Activated T-cell treated with anti-CD3 and anti-CD28 coated beads, Interleukin-2, amount 50 U/mL, for 72 hours (primary cell): ENCODE data around the gene WNT9B. TPM values are rescaled to one million over a fixed set of nuclear protein-coding genes. Genes with fewer than 3 reads are reported as not detected.

Experiments used
- ATAC-seq, 2 donors: fragments of 150-1000 bp; cut with Tn5 transposase; replicated peaks in 1 of 2; 2 replicates each; pipeline ENCODE4 v1.10.0; 2021; ENCODE audit warnings: moderate library complexity in 2 of 2, mild to moderate bottlenecking in 1 of 2
- DNase-seq, 2 donors: peaks; one replicate each; pipeline ENCODE4 v3.0.0; 2021 to 2022; ENCODE audit warnings: mixed read lengths in 1 of 2
- H3K27ac Mint-ChIP-seq: one replicate; pipeline ENCODE4 v1.8.0; 2022; ENCODE audit warnings: mild to moderate bottlenecking, moderate library complexity, mixed read lengths
- H3K27me3 Mint-ChIP-seq: one replicate; pipeline ENCODE4 v1.8.0; 2022; ENCODE audit warnings: low read depth, mixed read lengths
- H3K36me3 Mint-ChIP-seq, 2 donors: one replicate each; pipeline ENCODE4 v1.8.0; 2022; ENCODE audit warnings: mixed read lengths in 2 of 2, mild to moderate bottlenecking in 1 of 2; ENCODE audit not compliant: insufficient read depth in 2 of 2
- H3K4me1 Mint-ChIP-seq: one replicate; pipeline ENCODE4 v1.8.0; 2022; ENCODE audit warnings: low read depth, mixed read lengths
- H3K4me3 Mint-ChIP-seq, 2 donors: one replicate each; pipeline ENCODE4 v1.8.0; 2022; ENCODE audit warnings: mild to moderate bottlenecking in 2 of 2, mixed read lengths in 2 of 2, moderate library complexity in 2 of 2
- H3K9me3 Mint-ChIP-seq, 2 donors: one replicate each; pipeline ENCODE4 v1.8.0; 2022; ENCODE audit warnings: mixed read lengths in 2 of 2
- total RNA-seq, 2 donors: library from RNA; stranded (reverse); gene quantifications; one replicate each; pipeline ENCODE4 v1.2.3, GENCODE V29; 2022

The WNT9B gene
- total RNA-seq, 2 donors from 2014 or later = not detected

DNA sequence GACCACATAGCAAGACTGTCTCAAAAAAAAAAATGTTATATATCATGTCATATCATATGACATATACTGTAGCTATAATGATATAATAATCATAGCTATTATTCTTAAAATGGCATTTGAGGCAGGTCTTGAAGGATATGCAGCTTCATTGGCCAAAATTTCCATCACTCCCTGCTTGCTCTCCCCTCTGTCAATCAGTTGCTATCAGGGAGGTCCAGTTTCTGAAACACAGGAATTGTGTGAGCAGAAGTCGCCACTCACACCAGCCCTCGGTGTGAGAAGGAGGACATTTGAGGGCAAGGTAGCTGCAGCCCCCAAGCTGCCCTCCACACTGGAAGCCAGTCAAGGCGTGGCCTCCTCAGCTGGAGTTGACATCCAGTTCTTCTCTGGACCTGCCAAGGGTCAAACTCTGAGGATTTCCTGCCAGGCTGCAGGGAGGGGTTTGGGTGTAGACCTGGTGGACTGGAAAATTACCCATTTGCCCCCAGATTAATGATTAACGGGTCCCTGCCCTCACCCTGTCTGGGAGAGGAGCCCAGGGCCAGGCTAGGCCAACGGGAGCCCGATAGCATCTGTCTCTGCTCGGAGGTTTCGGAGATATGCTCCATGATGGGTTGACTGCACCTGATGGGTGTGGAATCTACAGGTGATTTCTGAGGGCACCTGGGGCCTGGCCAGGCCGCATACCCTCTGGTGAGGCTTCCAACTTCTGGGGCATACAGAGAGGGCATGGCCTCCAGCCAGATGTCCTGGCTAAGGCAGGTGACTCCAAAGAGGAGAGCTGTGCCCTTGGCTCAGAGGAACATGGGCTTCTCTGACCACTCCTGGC lies 18.8 kb downstream of the WNT9B start:
- Mint-ChIP-seq H3K27ac (no peak overlapping the region), H3K4me1 (no peaks in the 10 kb centered on the region), H3K27me3 (peaks cover 14% of the 10 kb centered on the region), H3K36me3 (no peaks in the 10 kb centered on the region), H3K9me3 (no peaks in the 10 kb centered on the region), H3K4me3 (no peak overlapping the region)
- DNase-seq = no peak
- ATAC-seq = no peak

DNA sequence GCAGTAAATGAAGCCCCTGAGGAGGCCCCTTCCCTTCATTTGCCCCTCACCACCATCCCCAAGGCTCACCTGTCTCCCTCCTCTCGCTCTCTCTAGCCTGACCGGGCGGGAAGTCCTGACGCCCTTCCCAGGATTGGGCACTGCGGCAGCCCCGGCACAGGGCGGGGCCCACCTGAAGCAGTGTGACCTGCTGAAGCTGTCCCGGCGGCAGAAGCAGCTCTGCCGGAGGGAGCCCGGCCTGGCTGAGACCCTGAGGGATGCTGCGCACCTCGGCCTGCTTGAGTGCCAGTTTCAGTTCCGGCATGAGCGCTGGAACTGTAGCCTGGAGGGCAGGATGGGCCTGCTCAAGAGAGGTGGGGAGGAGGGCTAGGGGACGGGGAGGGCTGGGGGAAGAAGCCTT lies 21.0 kb downstream of the WNT9B start:
- H3K4me1 Mint-ChIP-seq = no peaks in the 10 kb centered on the region
- H3K27me3 Mint-ChIP-seq = no peaks in the 10 kb centered on the region
- DNase-seq = no peak
- no peaks in the 10 kb centered on the region for H3K36me3 Mint-ChIP-seq
- ATAC-seq = no peak
- no peaks in the 10 kb centered on the region for H3K9me3 Mint-ChIP-seq
- no peak overlapping the region for H3K4me3 Mint-ChIP-seq
- no peak overlapping the region for H3K27ac Mint-ChIP-seq

DNA sequence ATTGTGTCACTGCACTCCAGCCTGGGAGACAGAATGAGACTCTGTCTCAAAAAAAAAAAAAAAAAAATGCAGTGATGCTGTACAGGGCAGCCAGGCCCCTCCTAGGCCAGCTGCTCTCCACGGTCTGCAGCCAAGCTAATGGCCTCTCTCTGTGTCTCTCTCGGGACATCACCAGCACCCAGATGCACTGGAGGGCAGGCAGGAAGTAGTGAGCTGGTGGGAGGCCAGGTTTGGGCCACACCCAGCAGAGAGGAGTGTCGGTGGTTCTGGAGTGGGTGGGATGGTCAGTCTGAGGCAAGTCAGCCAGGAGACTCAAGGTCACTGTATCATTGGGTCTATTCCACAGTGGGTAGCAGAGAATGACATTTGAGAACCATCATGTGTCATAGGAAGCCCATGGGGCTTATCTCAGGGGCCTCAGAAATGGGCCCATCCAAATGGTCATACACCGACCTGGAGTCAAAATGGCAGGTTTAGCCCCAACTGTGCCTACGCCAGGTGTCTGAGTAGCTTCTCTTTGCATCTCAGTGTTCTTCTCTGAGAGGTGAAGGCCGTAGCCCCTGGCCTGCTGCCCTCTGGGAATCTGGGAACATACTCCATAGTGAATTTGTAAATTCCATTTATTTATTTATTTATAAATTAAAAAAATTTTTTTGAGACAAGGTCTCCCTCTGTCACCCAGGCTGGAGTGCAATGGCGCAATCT lies 22.7 kb downstream of the WNT9B start:
- Mint-ChIP-seq H3K27me3 (no peaks in the 10 kb centered on the region), H3K27ac (no peak overlapping the region), H3K4me3 (no peak overlapping the region), H3K36me3 (no peaks in the 10 kb centered on the region), H3K4me1 (no peaks in the 10 kb centered on the region), H3K9me3 (no peaks in the 10 kb centered on the region)
- DNase-seq (no peak), ATAC-seq (no peak)

DNA sequence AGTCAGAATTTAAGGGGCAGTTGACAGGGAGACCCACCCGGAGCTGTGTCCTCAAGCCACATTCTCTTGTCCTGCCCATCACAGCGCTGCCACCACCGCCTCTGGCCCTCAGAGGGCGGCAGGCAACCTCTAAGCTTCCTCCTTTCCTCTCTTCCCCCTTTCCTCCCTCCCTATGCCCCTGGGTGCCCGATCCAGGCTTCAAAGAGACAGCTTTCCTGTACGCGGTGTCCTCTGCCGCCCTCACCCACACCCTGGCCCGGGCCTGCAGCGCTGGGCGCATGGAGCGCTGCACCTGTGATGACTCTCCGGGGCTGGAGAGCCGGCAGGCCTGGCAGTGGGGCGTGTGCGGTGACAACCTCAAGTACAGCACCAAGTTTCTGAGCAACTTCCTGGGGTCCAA lies 23.5 kb downstream of the WNT9B start:
- Mint-ChIP-seq H3K27me3 (no peaks in the 10 kb centered on the region), H3K4me1 (no peaks in the 10 kb centered on the region), H3K4me3 (no peak overlapping the region), H3K36me3 (no peaks in the 10 kb centered on the region), H3K27ac (no peak overlapping the region), H3K9me3 (no peaks in the 10 kb centered on the region)
- DNase-seq = no peak
- no peak for ATAC-seq

DNA sequence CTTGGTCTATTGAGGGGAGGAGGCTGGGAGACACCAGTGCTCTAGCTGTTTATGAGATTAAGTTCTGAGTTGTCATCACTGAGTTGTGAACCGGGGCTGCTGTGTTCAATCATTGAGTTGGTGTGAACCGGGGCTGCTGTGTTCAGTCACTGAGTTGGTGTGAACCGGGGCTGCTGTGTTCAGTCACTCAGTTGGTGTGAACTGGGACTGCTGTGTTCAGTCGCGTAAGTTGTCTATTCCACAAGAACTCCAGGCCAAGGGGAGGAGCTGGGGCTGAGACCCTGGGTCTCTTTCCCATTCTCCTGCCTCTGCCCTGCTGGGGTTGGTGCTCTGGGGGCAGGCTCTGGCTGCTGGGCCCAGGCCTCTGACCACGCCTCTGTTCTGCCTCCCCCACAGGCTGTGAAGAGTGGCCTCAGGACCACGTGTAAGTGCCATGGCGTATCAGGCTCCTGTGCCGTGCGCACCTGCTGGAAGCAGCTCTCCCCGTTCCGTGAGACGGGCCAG lies 24.5 kb downstream of the WNT9B start:
- ATAC-seq (no peak), DNase-seq (no peak)
- Mint-ChIP-seq H3K36me3 (no peaks in the 10 kb centered on the region), H3K27me3 (no peaks in the 10 kb centered on the region), H3K9me3 (no peaks in the 10 kb centered on the region), H3K4me1 (no peaks in the 10 kb centered on the region), H3K27ac (no peak overlapping the region), H3K4me3 (no peak overlapping the region)

DNA sequence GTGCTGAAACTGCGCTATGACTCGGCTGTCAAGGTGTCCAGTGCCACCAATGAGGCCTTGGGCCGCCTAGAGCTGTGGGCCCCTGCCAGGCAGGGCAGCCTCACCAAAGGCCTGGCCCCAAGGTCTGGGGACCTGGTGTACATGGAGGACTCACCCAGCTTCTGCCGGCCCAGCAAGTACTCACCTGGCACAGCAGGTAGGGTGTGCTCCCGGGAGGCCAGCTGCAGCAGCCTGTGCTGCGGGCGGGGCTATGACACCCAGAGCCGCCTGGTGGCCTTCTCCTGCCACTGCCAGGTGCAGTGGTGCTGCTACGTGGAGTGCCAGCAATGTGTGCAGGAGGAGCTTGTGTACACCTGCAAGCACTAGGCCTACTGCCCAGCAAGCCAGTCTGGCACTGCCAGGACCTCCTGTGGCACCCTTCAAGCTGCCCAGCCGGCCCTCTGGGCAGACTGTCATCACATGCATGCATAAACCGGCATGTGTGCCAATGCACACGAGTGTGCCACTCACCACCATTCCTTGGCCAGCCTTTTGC lies 25.0 kb downstream of the WNT9B start:
- Mint-ChIP-seq H3K27ac (no peak overlapping the region), H3K4me1 (no peaks in the 10 kb centered on the region), H3K36me3 (no peaks in the 10 kb centered on the region), H3K27me3 (no peaks in the 10 kb centered on the region), H3K9me3 (no peaks in the 10 kb centered on the region), H3K4me3 (no peak overlapping the region)
- ATAC-seq = no peak
- no peak for DNase-seq

DNA sequence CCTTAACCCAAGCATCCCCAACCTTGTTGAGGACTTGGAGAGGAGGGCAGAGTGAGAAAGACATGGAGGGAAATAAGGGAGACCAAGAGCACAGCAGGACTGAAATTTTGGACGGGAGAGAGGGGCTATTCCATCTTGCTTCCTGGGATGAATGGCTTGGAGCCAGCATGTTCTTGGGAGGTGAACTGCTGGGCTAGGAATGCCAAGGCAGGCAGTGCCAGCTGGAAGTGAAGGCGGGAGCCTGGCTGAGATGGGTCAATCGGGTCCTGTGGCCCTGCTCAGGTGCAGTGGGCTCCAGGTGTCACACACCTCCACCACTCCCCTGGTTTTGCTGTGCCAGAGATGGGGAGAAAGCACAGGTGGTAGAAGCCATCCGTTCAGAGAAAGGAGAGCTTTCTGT lies 25.5 kb downstream of the WNT9B start:
- ATAC-seq = no peak
- Mint-ChIP-seq H3K27me3 (no peaks in the 10 kb centered on the region), H3K36me3 (no peaks in the 10 kb centered on the region), H3K27ac (no peak overlapping the region), H3K9me3 (no peaks in the 10 kb centered on the region), H3K4me1 (no peaks in the 10 kb centered on the region), H3K4me3 (no peak overlapping the region)
- DNase-seq = no peak

DNA sequence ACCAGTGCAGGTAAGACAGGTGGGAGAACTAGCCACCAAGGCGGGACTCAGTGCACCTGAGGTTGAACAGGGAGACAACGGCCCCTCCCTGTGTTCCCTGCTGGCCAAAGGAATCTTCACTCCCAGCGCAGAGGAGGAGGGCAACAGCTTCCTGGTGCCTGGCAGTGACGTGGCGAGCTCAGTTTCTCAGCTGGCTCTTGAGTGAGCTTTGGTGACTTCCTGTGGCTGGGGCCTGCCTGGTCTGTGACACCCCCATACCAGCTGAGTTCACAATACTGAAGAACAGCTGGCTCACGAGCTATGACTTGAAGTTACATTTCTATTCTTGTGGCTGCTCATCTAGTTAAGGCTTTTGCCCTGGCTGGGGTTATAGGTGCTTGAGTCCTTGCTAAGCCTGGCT lies 26.1 kb downstream of the WNT9B start:
- Mint-ChIP-seq H3K27me3 (no peaks in the 10 kb centered on the region), H3K9me3 (no peaks in the 10 kb centered on the region), H3K4me1 (no peaks in the 10 kb centered on the region), H3K36me3 (no peaks in the 10 kb centered on the region), H3K4me3 (no peak overlapping the region), H3K27ac (no peak overlapping the region)
- ATAC-seq (peak in 1 of 2 donors; percentile 31), DNase-seq (peak in 1 of 2 donors; percentile 3)

DNA sequence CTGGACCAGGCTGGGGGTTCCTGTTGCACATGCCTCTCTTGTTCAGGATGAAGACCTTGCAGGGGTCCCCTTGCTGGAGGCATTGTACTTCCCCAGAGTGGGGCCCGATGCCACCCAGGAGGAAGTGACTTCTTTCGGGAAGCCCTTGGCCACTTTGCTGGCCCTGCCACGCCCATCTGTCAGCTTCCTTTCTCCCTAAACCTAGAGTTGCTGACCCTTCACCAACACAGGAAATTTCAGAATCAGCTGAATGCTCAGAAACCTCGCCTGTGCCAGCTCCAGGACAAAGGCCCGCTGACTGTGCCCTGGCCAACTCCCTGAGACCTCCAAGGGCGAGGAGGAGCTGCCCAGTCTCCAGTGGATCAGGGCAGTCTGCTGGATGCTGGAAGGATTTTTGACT lies 26.7 kb downstream of the WNT9B start:
- no peak for DNase-seq
- H3K4me3 Mint-ChIP-seq = no peak overlapping the region
- no peaks in the 10 kb centered on the region for H3K9me3 Mint-ChIP-seq
- no peaks in the 10 kb centered on the region for H3K27me3 Mint-ChIP-seq
- H3K4me1 Mint-ChIP-seq = no peaks in the 10 kb centered on the region
- no peak for ATAC-seq
- H3K27ac Mint-ChIP-seq = no peak overlapping the region
- H3K36me3 Mint-ChIP-seq = no peaks in the 10 kb centered on the region

DNA sequence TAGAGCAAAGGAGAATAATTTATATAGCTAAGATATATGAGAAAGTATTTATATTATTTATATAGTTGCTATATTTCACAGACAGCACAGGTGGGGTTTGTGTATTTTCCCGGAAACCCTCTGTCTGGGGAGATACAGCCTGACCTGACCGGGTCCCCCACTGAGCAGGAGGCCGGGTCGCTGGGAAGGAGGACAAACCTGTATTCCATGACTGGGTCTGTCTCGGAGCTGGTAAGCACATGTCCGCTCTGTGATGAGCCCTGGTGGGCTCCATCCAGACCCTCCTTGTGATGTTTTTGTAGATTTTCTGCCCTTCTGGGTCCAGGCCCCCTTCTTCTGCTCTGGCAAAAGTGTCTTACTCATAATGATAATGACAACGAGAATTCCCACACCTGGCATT lies 27.7 kb downstream of the WNT9B start:
- Mint-ChIP-seq H3K4me3 (no peak overlapping the region), H3K36me3 (no peaks in the 10 kb centered on the region), H3K27me3 (no peaks in the 10 kb centered on the region), H3K4me1 (no peaks in the 10 kb centered on the region), H3K9me3 (no peaks in the 10 kb centered on the region), H3K27ac (no peak overlapping the region)
- DNase-seq (no peak), ATAC-seq (no peak)

DNA sequence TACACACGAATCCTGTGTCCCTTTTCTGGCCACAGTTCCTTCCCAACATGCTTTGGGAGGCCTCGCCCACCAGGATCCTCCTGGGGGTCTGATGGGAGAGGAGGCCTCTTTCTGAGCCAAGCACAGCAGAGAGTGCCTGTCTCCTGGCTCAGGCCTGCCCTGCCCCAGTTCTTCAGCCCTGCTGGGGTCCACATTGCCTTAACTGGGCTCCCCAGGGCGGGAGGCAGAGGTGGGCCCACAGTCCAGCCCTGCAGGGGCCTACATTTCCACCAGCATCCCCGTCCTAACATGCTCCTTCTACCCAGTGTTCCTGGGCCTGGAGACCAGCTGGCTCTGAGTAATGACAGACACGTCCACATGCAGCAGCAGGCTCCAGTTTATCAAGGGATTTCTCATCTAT lies 29.6 kb downstream of the WNT9B start:
- Mint-ChIP-seq H3K4me3 (no peak overlapping the region), H3K36me3 (no peaks in the 10 kb centered on the region), H3K4me1 (no peaks in the 10 kb centered on the region), H3K9me3 (no peaks in the 10 kb centered on the region), H3K27me3 (no peaks in the 10 kb centered on the region), H3K27ac (no peak overlapping the region)
- DNase-seq (no peak), ATAC-seq (no peak)

DNA sequence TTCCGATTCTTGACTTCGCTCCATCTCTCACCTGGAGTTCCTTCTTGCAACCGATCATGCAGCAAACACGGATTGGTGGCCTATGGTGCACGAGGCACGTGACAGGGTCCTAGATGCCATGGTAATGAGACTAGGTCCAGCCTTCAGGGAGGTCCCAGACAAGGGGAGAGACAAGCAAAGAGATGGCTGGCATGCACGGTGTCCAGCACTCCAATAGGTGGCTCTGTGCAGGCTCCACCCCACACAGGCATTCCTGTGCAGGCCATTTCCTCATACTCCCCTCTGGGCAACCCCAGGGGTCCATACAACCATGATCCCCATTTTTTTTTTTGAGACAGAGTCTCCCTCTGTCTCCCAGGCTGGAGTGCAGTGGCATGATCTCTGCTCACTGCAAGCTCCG lies 31.3 kb downstream of the WNT9B start:
- H3K4me1 Mint-ChIP-seq = no peaks in the 10 kb centered on the region
- no peaks in the 10 kb centered on the region for H3K27me3 Mint-ChIP-seq
- ATAC-seq (no peak), DNase-seq (no peak)
- no peak overlapping the region for H3K4me3 Mint-ChIP-seq
- no peaks in the 10 kb centered on the region for H3K9me3 Mint-ChIP-seq
- no peaks in the 10 kb centered on the region for H3K36me3 Mint-ChIP-seq
- no peak overlapping the region for H3K27ac Mint-ChIP-seq

DNA sequence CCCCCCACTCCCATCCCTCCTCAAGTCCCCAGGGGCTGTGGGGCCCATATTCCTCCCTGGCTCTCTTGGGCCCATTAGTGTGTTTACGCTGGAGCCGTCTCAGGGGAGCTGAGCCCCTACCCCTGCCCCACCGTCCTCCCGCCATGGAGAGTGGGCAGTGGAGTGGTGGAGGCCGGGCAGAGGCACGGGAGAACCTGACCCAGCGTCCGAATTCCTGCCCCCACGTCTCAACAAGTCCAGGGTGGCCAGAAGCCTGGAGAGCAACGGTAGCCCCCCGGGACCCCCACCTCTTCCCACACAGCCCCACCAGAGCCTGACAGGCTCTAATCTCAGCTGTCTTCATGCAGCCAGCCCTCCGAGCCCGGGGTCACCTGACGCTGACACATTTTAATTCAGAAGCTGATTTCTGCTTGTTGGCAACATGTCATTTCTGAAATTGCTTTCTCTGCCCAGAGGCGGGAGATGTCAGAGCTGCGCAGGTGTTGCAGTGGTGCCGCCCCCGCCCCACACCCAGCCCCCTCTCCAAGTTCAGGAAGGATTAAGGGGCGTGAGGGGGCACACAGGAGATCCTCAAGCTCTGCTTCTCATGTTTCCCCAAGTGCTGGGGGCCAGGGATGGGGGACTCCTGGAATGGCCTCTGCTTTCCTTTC lies 32.6 kb downstream of the WNT9B start:
- Mint-ChIP-seq H3K36me3 (no peaks in the 10 kb centered on the region), H3K9me3 (no peaks in the 10 kb centered on the region), H3K4me3 (no peak overlapping the region), H3K27me3 (no peaks in the 10 kb centered on the region), H3K4me1 (no peaks in the 10 kb centered on the region), H3K27ac (no peak overlapping the region)
- no peak for DNase-seq
- no peak for ATAC-seq
